GM12872 (cell line): Measurements from ENCODE around the gene MCOLN3.

ENCODE experiments used
- TF ChIP-seq, protein P1 (sequence below): IDR thresholded peaks from 3 replicates; pipeline ENCODE4 v1.5.1; 2011; ENCODE audit warnings: low read depth, mild to moderate bottlenecking, low read length, moderate library complexity; ENCODE audit not compliant: insufficient read depth

The MCOLN3 gene

DNA sequence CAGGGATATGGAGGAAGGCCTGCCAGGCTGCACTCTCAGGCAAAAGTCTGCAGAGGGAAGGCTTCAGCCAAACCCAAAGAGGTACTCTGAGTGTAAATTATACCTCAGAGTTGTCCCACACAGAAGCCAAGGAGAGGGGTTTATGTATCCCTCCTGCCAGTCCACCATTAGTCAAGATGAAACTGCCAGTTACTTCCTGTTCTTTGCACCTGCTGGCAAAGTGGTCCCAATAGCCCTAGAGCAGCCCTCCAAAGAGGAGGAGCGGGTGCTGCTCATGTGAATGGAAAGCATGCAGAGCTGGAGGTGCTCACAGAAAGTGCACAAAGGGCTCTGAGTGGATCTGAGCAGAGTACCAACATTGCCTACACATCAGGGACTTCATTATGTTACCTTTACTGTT lies 37.1 kb upstream of the MCOLN3 start:
- TF ChIP-seq, protein P1, sequence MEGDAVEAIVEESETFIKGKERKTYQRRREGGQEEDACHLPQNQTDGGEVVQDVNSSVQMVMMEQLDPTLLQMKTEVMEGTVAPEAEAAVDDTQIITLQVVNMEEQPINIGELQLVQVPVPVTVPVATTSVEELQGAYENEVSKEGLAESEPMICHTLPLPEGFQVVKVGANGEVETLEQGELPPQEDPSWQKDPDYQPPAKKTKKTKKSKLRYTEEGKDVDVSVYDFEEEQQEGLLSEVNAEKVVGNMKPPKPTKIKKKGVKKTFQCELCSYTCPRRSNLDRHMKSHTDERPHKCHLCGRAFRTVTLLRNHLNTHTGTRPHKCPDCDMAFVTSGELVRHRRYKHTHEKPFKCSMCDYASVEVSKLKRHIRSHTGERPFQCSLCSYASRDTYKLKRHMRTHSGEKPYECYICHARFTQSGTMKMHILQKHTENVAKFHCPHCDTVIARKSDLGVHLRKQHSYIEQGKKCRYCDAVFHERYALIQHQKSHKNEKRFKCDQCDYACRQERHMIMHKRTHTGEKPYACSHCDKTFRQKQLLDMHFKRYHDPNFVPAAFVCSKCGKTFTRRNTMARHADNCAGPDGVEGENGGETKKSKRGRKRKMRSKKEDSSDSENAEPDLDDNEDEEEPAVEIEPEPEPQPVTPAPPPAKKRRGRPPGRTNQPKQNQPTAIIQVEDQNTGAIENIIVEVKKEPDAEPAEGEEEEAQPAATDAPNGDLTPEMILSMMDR = no peak

DNA sequence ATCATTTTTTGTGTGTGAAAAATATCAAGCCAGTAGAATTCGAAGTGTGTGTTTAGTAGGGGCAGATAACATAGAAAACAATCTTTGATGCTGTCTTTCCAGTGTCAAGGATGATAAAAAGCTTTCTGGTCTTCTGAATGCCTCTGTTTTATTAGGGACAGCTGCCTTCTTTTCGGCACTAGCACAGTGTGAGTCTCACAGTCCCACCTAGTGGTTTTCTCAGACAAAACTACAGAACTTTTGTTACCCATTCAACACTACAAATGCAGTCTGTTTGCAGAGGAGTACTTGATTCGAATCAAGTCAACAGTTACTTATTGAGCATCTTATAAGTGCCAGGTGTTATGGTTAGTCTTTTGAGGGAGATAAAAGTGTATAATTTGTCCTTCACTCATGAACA lies 30.6 kb upstream of the MCOLN3 start:
- TF ChIP-seq, protein P1 = peak; percentile 42; the same call in 1 of the 3 replicates

DNA sequence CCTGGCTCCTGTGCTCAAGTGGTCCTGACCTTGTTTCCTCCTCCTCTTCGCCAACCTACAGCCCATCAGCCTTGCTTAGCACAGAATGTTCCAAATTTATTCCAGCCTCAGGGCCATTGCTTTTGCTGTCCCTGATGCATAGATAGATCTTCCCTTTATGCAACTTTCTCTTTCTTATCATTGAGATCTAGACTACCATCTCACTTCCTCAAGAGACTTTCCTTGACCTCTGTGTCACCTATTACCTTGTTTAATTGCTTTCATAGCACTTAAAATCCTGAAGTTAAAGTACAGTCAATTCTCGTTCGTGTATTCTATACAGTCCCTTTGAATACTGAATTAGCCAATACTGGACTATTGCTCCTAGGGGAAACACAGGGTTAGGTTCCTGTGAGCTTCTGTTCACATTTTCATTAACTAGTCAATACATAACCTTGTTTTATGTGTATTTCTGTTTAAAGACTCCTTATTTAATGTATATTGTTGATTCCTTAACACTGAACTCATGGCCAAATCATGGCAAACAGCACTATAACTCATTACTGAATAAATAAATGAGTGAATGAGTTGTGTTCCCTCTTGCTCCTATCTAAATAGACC lies 26.2 kb upstream of the MCOLN3 start:
- TF ChIP-seq, protein P1 = no peak

DNA sequence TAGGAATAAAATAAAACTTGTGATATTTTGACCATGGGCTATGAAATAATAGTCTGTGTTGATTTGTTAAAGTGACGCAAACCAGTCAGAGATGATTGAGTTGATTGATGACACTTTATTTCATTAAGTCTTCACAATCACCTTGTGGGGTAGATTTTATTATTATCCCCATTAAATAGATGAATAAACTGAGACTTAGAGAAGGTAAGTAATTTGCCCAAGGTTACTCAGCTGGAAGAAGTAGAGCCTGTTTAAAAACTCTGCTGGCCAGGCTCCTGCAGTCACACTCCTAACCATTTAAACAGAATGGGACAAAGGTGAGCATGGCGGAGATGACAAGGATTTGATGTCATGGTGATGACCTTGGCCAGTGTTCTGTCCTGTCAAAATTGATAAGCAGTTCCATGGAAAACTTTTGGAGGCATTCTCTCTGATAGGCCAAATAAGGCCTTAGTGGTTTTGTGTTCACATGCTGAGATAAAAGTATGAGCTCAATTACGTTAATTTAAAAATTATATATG lies 22.7 kb upstream of the MCOLN3 start:
- TF ChIP-seq, protein P1 = no peak

DNA sequence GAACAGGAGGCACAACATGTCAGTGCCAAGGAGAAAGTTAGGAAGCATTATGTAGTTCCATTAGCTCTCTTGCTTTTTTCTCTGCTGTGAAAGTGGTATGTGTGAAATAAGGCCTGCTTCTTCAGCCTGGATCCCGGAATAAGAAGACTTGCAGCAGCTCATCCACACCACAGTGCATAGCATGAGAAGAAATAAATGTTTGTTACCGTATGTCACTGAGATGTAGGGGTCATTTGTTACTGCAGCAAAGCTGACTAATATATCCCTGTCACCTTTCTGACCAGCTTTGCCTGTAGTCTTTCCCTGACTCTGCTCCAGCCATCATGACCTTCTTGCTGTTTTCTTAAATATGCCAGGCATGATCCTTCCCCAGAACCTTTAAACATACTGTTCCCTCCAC lies 20.5 kb upstream of the MCOLN3 start:
- TF ChIP-seq, protein P1 = no peak

DNA sequence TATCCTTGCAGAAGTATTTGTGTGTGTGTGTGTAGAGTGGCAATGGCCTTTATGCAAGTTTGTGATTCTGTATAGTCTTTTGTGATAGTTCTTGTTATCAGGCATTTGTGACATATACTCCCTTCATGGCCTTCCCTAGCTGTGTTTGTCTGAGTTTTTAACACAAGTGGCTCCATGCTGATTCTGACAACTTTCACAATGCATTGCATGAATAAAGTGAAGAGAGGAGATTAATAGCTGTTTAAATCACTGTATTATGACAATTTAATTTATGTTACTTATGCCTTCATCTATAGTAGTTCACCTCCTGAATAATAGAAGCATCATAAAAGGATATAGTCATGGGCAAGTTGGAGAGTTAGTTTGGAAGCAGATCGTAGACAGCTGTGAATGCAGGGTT lies 17.2 kb upstream of the MCOLN3 start:
- TF ChIP-seq, protein P1 = no peak

DNA sequence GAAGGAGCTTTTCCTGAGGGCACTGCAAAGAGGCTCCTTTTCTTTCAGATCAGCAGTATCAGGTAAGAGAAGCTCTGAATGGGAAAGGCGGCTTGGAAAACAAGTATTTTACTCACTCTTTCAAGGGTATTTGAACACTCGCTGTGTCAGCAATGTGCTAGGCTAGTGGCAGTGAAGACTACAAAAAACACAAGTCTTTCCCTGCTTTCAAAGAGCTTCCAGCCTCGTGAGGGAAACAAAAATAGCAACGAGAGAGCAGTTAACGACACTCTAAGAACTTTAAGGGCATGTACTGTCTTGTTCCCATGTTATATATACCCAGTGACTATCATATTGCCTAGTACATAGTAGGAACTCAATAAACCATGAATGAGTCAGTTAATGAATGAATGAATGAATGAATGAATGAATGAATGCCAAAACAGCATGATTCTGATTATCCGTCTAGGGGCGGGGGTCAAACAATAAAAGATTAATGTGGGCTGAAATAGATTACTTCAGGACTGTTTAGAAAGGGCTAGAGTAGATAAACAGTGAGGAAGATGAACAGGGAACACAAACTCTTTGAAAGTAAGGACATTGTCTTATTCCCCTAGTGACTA lies 14.2 kb upstream of the MCOLN3 start:
- TF ChIP-seq, protein P1 = no peak
